ENCODE data around the gene ARHGAP12.

- TF ChIP-seq EZH2 (IDR thresholded peaks at IDR 0.05; ENCODE audit: low read depth) = no peak
- no peak for TF ChIP-seq CTCF (conservative IDR thresholded peaks at IDR 0.05)
Observed at GRCh38 chr10:31928549-31929260, at the start of gene ARHGAP12.
